Spinal cord (tissue), 10 donors: ENCODE results near the gene PTPRK. TPM values are rescaled to one million over a fixed set of nuclear protein-coding genes. Genes with fewer than 3 reads are reported as not detected.

ENCODE experiments used
- DNase-seq, 6 donors: peaks; one replicate each; pipeline versions ENCODE4 v3.0.0 to v3.0.0-alpha.2; 2013 to 2015; ENCODE audit warnings: low spot score in 6 of 6, low read depth in 4 of 6
- H3K27ac ChIP-seq: one replicate; pipeline ENCODE4 v1.5.1; 2013; ENCODE audit warnings: low read depth, low read length, control low read depth
- H3K27me3 ChIP-seq: one replicate; pipeline ENCODE4 v1.6.1; 2013; ENCODE audit warnings: low read length; ENCODE audit not compliant: control insufficient read depth, insufficient read depth
- H3K36me3 ChIP-seq: one replicate; pipeline ENCODE4 v1.6.1; 2013; ENCODE audit warnings: low read length; ENCODE audit not compliant: control insufficient read depth, insufficient read depth
- H3K4me1 ChIP-seq: one replicate; pipeline ENCODE4 v1.6.1; 2013; ENCODE audit warnings: low read length; ENCODE audit not compliant: control insufficient read depth, insufficient read depth
- H3K4me3 ChIP-seq: one replicate; pipeline ENCODE4 v1.5.1; 2013; ENCODE audit warnings: low read depth, low read length, control low read depth
- H3K9me3 ChIP-seq: one replicate; pipeline ENCODE4 v1.6.1; 2013; ENCODE audit warnings: low read length; ENCODE audit not compliant: control insufficient read depth, insufficient read depth
- WGBS: methylation state at CpG from one replicate; pipeline ENCODE4 v1.1.5; 2013; ENCODE audit warnings: missing lambda C conversion rate; ENCODE audit not compliant: insufficient coverage; 5-methylcytosine and 5-hydroxymethylcytosine counted together
- polyA plus RNA-seq, 2 donors: library from polyadenylated mRNA; unstranded; fragments of 120-200 nt; gene quantifications; one replicate each; pipeline ENCODE4 v1.2.1, GENCODE V29; 2013; ENCODE audit not compliant: insufficient read length in 2 of 2
- total RNA-seq, 2 donors: library from RNA; depleted of rRNA in 1 of 2; stranded (reverse); fragments of 120-200 nt in 1 of 2; fragments of >200 nt in 1 of 2; gene quantifications; one replicate each; pipeline versions ENCODE4 v1.2.3 to v1.2.4, GENCODE V29; 2013 to 2014
- donor health status: healthy.

Gene PTPRK
- total and polyA plus RNA-seq, 4 donors: 28.4 to 63.4 (median 34.1) TPM

DNA sequence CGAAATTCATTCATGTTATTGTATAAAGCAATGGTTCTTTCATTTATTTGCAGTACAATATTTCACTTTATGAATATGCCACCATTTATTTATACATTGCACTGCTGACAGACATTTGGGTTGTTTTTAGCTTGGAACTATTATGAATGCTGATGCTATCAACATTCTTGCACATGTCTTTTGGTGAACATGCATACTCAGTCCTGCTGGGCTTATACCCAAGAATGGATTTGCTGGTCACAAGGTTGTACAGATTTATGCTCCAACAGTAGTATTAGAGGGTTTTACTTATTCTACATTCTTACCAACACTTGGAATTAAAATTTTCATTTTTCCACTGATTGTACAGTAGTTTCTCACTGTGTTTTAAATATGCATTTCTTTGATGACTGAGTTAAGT is 126.2 kb downstream of the PTPRK start:
- Histone ChIP-seq H3K36me3 (no peaks in the 10 kb centered on the region), H3K27me3 (no peaks in the 10 kb centered on the region), H3K4me1 (no peaks in the 10 kb centered on the region), H3K27ac (no peak overlapping the region), H3K4me3 (no peak overlapping the region), H3K9me3 (no peaks in the 10 kb centered on the region)
- WGBS: no CpG with 5 or more reads among the region's 1 CpG
- no peak for DNase-seq

DNA sequence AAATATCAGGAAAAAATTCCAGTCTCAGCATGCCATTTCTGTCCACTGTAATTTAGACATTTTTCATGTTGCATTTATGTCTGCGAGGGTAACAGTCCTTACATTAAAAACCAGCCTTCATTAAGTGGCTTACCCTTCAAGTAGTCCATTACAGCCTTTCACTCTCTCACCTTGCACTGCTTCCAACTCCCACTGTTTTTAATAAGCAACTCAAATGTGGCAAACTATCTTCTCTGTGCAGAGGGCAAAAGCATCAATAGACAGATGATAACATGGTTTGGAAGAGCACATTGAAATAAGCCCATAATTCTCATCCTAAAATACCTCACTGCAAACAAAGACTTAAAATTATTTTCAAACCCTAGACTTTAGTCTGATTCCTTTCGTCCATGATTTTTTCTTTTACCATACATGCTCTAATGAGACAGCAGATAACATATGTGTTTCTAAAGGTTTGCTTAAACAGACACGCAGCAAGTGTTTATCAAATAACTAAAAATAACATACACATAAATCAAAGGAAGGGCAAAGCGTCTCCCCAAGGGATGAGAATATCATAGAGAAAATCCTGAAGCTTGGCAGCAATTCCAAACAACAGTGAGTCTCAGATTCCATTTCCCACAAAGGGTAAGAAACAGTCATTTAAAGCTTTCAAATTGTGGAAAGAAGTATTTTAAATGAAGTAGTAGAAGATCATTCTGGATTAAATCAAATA is 130.4 kb downstream of the PTPRK start:
- WGBS: 100% methylated on average over 1 of the region's 4 CpGs
- Histone ChIP-seq H3K36me3 (no peaks in the 10 kb centered on the region), H3K4me1 (no peaks in the 10 kb centered on the region), H3K27me3 (no peaks in the 10 kb centered on the region), H3K9me3 (no peaks in the 10 kb centered on the region), H3K27ac (no peak overlapping the region), H3K4me3 (no peak overlapping the region)
- peak in 1 of 6 donors; percentile 47 for DNase-seq

DNA sequence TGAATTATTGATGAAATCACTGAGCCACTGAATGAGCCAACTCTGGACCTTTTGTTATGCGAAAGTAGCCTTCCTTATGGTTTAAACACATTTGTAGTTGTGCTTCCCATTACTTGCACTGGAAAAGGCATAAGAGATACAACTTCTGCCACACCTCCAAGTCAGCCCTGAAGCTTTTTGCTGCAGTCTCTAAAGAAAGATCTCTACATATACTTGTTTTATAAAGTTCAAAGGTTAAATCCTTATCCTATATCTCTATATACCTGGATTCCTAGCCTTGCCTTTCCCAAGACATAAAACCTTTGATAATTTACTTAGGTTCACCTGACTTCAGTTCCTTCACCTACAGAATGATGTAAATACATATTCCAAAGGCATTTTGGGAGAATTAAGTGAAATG is 132.0 kb downstream of the PTPRK start:
- Histone ChIP-seq H3K4me1 (no peaks in the 10 kb centered on the region), H3K27ac (no peak overlapping the region), H3K4me3 (no peak overlapping the region), H3K27me3 (no peaks in the 10 kb centered on the region), H3K9me3 (no peaks in the 10 kb centered on the region), H3K36me3 (no peaks in the 10 kb centered on the region)
- DNase-seq: no peak
- WGBS: no CpG with 5 or more reads among the region's 1 CpG

- Histone ChIP-seq H3K36me3 (no peaks in the 10 kb centered on the region), H3K4me3 (no peak overlapping the region), H3K4me1 (no peaks in the 10 kb centered on the region), H3K27me3 (no peaks in the 10 kb centered on the region), H3K27ac (no peak overlapping the region), H3K9me3 (peaks cover 11% of the 10 kb centered on the region)
- no peak for DNase-seq
Observed at GRCh38 chr6:128380891-128381290, 139.5 kb downstream of the PTPRK start.

DNA sequence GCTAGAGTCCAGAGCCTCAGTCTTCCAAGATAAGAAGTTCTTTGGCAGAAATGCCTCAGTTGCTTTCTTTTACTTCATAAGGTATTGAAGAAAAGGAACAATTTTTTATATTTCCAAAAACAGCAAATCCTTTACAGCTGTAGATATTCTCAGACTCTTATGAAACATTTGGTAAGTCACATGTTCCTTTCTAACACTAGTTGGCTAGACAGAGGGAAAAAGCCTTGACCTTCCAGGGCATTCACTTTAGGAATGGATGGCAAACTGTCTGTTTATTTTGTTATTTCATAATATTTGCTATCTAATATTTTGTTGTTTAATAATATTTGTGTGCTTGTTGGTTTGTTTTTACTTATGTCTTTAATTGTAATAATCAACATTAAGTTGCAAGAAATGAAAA is 140.8 kb downstream of the PTPRK start:
- Histone ChIP-seq H3K27me3 (no peaks in the 10 kb centered on the region), H3K4me1 (no peaks in the 10 kb centered on the region), H3K27ac (no peak overlapping the region), H3K9me3 (peaks cover 12% of the 10 kb centered on the region), H3K36me3 (no peaks in the 10 kb centered on the region), H3K4me3 (no peak overlapping the region)
- no peak for DNase-seq

GRCh38 chr6:128376952-128377503 is 143.4 kb downstream of the PTPRK start:
- no peak overlapping the region for H3K4me3 ChIP-seq
- H3K27ac ChIP-seq: no peak overlapping the region
- 100% methylated on average over 2 of the region's 4 CpGs for WGBS
- no peaks in the 10 kb centered on the region for H3K27me3 ChIP-seq
- H3K9me3 ChIP-seq: peaks cover 13% of the 10 kb centered on the region
- H3K4me1 ChIP-seq: no peaks in the 10 kb centered on the region
- no peak for DNase-seq
- H3K36me3 ChIP-seq: no peaks in the 10 kb centered on the region

DNA sequence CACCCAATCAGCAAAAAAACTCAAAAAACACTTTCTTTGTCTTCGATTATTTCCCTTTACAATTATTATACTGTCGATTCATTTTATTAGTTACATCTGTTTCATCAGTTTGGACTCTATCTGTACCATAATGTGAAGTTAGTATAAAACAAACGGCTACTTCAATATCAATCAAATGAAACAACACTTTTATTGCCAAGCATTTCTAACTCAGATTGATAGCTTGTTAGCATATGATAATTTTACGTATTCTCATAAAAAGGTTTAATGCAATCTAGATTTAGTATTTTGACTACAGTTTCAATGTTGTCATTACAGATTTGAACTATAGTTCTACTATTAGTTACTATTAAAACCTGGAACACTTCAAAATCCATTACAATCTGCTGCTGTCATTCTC is 149.3 kb downstream of the PTPRK start:
- no peaks in the 10 kb centered on the region for H3K36me3 ChIP-seq
- 100% methylated on average over 1 of the region's 4 CpGs for WGBS

DNA sequence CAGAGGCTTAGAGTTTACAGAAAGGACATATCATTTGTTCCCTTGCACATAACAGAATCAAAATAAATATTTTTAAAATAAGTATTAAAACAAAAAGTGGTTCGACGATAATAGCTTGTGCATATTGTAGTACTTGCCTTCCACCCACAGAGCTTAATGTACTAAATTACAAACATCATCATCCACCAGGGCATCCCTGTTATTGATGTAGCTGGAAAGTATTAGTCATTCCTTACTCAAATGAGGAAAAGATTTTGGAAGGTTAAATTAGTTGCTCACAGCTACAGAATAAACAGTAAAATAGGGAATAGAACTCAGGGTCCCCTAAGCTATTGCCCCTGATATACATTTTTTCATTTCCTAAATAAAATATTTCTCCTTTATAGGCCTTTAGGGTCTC is 150.3 kb downstream of the PTPRK start:
- Histone ChIP-seq H3K27me3 (no peaks in the 10 kb centered on the region), H3K4me3 (no peak overlapping the region), H3K27ac (no peak overlapping the region), H3K36me3 (no peaks in the 10 kb centered on the region), H3K9me3 (peaks cover 2% of the 10 kb centered on the region), H3K4me1 (no peaks in the 10 kb centered on the region)
- WGBS: no CpG with 5 or more reads among the region's 2 CpGs
- DNase-seq: peak in 1 of 6 donors; percentile 7

More for the DNA sequence above, 149.3 kb downstream of the PTPRK start:
- H3K27me3 ChIP-seq: no peaks in the 10 kb centered on the region
- peaks cover 5% of the 10 kb centered on the region for H3K9me3 ChIP-seq
- H3K4me1 ChIP-seq: no peaks in the 10 kb centered on the region
- no peak overlapping the region for H3K4me3 ChIP-seq
- no peak overlapping the region for H3K27ac ChIP-seq
- no peak for DNase-seq

DNA sequence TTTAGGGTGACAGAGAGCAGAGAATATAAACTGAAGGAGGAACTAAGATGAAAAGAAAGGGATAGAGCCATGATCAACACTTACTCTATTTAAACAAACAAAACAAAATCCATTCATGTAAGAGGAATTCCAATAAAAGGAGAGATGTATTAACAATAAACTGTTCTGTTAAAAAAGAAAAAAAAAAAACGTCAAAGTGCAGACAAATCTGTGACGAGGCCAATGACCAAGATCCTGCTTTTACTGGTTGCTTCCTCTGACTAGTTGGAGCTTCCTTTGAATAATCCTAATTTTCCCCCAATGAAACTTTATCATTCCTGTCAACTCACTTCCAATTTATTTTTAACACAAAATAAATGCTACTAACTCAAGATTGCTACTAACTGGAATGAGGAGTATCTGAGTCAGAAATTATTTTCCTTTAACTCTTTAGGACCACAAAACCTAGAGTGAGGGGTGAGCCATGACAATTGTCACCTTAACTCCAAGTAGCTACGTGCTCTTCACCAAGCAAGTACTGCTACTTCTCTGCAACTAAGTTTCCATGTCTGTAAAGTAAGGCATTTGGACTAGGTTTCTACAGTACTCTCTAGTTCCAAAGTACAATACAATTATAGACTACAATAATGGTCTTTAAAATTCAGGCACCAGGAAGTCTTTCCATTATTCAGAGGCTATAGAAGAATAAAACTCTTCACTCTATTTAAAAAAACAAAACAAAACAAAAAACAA is 152.0 kb downstream of the PTPRK start:
- Histone ChIP-seq H3K4me1 (no peaks in the 10 kb centered on the region), H3K4me3 (no peak overlapping the region), H3K36me3 (no peaks in the 10 kb centered on the region), H3K27ac (no peak overlapping the region), H3K27me3 (no peaks in the 10 kb centered on the region), H3K9me3 (no peaks in the 10 kb centered on the region)
- DNase-seq: no peak
- WGBS: 67% methylated on average over 1 of the region's 3 CpGs

DNA sequence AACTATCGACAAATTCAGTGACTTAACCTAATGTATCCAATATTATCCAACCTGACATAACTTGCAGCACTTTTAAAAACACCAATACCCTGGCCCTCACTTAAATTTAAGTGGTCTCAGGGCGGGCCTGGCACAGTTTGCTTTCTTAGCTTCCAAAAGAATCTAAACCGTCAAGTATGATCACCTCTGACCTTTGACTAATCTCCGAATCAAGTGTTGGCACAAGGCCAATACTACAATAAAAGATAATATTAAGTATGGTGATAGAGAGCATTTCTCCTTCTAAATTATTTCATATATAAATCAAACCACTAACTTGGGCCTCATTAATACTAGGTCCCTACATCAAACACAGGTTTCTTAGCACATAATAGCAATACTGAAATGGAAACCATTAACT is 153.0 kb downstream of the PTPRK start:
- H3K4me3 ChIP-seq: no peak overlapping the region
- H3K27me3 ChIP-seq: no peaks in the 10 kb centered on the region
- H3K4me1 ChIP-seq: no peaks in the 10 kb centered on the region
- H3K9me3 ChIP-seq: no peaks in the 10 kb centered on the region
- no peaks in the 10 kb centered on the region for H3K36me3 ChIP-seq
- no peak overlapping the region for H3K27ac ChIP-seq
- peak in 1 of 6 donors; percentile 69 for DNase-seq
- 100% methylated on average over 1 of the region's 4 CpGs for WGBS
